Smooth muscle cell (in vitro differentiated cells): ENCODE measurements around the gene ARL5B. TPM values are rescaled to one million over a fixed set of nuclear protein-coding genes. Genes with fewer than 3 reads are reported as not detected.

Experiments used
- DNase-seq: peaks from one replicate; lab custom pipeline; 2025; ENCODE audit not compliant: unreplicated experiment; lab: John Stamatoyannopoulos, UW
- H2AFZ ChIP-seq: fragments of 200-600 bp; sonication (generic); 2 replicates; pipeline ENCODE4 v1.6.0; 2016; ENCODE audit warnings: antibody characterized with exemption, low read depth, mild to moderate bottlenecking
- H3F3A ChIP-seq: fragments of 200-600 bp; sonication (generic); 2 replicates; pipeline ENCODE4 v1.6.0; 2017; ENCODE audit warnings: antibody characterized with exemption, low read depth
- H3K27ac ChIP-seq: fragments of 200-600 bp; sonication (generic); 2 replicates; pipeline ENCODE4 v1.5.1; 2016; ENCODE audit warnings: low read depth, mild to moderate bottlenecking
- H3K27me3 ChIP-seq: fragments of 200-600 bp; sonication (generic); 2 replicates; pipeline ENCODE4 v1.6.1; 2016; ENCODE audit warnings: low read depth, mild to moderate bottlenecking
- H3K36me3 ChIP-seq: fragments of 200-600 bp; sonication (generic); 2 replicates; pipeline ENCODE4 v1.5.1; 2016; ENCODE audit warnings: low read depth
- H3K4me1 ChIP-seq: fragments of 200-600 bp; sonication (generic); 2 replicates; pipeline ENCODE4 v1.5.1; 2016; ENCODE audit warnings: low read depth
- H3K4me2 ChIP-seq: fragments of 200-600 bp; sonication (generic); 2 replicates; pipeline ENCODE4 v1.6.0; 2016; ENCODE audit warnings: mild to moderate bottlenecking
- H3K4me3 ChIP-seq: fragments of 200-600 bp; sonication (generic); 2 replicates; pipeline ENCODE4 v1.5.1; 2016; ENCODE audit warnings: mild to moderate bottlenecking
- H3K79me2 ChIP-seq: fragments of 200-600 bp; sonication (generic); 2 replicates; pipeline ENCODE4 v1.6.0; 2016; ENCODE audit warnings: low read depth, mild to moderate bottlenecking
- H3K9ac ChIP-seq: fragments of 200-600 bp; sonication (generic); 2 replicates; pipeline ENCODE4 v1.6.0; 2016; ENCODE audit warnings: low read depth
- H3K9me3 ChIP-seq: fragments of 200-600 bp; sonication (generic); replicated peaks from 2 replicates; pipeline ENCODE4 v1.5.1; 2016; ENCODE audit warnings: low read depth
- H4K20me1 ChIP-seq: fragments of 200-600 bp; sonication (generic); 2 replicates; pipeline ENCODE4 v1.6.0; 2016; ENCODE audit warnings: low read depth
- CTCF ChIP-seq: fragments of 200-600 bp; sonication (generic); IDR thresholded peaks from 2 replicates; pipeline ENCODE4 v1.5.1; 2017; ENCODE audit warnings: borderline replicate concordance, mild to moderate bottlenecking, antibody characterized with exemption; ENCODE audit not compliant: insufficient read depth, poor library complexity, severe bottlenecking
- WGBS: methylation state at CpG from one replicate; pipeline ENCODE4 v1.1.7; 2016; ENCODE audit warnings: low lambda C conversion rate; 5-methylcytosine and 5-hydroxymethylcytosine counted together
- polyA plus RNA-seq: library from polyadenylated mRNA; unstranded; fragments of >200 nt; fragmentation: Nextera tagmentation; extraction: Ambion mirVana; gene quantifications from 2 replicates; pipeline ENCODE4 v1.2.1, GENCODE V29; 2016
- total RNA-seq: library from RNA; depleted of rRNA; stranded (reverse); fragments of >200 nt; gene quantifications from 2 replicates; pipeline ENCODE4 v1.2.3, GENCODE V29; 2014

ARL5B gene
- total and polyA plus RNA-seq, 2 experiments from 2014 or later: 12.9 to 80.9 TPM

- peak overlapping the region; percentile 87 for H3K4me2 ChIP-seq
- H3K27me3 ChIP-seq: no peaks in the 10 kb centered on the region
- no peak for TF ChIP-seq CTCF
- no peaks in the 10 kb centered on the region for H3F3A ChIP-seq
- H3K27ac ChIP-seq: peak overlapping the region; percentile 96
- H4K20me1 ChIP-seq: peaks cover 35% of the 10 kb centered on the region
- DNase-seq: no peak
- H3K9me3 ChIP-seq: no peaks in the 10 kb centered on the region
- peaks cover 46% of the 10 kb centered on the region for H3K79me2 ChIP-seq
- peak overlapping the region; percentile 95 for H3K9ac ChIP-seq
- no peaks in the 10 kb centered on the region for H3K36me3 ChIP-seq
- 37% methylated on average over 23 of the region's 23 CpGs for WGBS
- peak overlapping the region; percentile 93 for H3K4me3 ChIP-seq
- peaks cover 20% of the 10 kb centered on the region for H3K4me1 ChIP-seq
- no peak overlapping the region for H2AFZ ChIP-seq
Measured at GRCh38 chr10:18658271-18659124, 733 bp upstream of the ARL5B start.

GRCh38 chr10:18659819-18660535 lies 746 bp downstream of the ARL5B start:
- Histone ChIP-seq H3K9me3 (no peaks in the 10 kb centered on the region), H4K20me1 (peaks cover 50% of the 10 kb centered on the region), H3K4me2 (peak overlapping the region; percentile 87), H3K4me1 (peaks cover 20% of the 10 kb centered on the region), H3K9ac (peak overlapping the region; percentile 95), H3K4me3 (peak overlapping the region; percentile 93), H3F3A (no peaks in the 10 kb centered on the region), H3K27ac (peak overlapping the region; percentile 96), H3K79me2 (peaks cover 59% of the 10 kb centered on the region), H3K27me3 (no peaks in the 10 kb centered on the region), H2AFZ (no peak overlapping the region), H3K36me3 (no peaks in the 10 kb centered on the region)
- no peak for TF ChIP-seq CTCF
- WGBS: 2% methylated on average over 23 of the region's 23 CpGs
- no peak for DNase-seq

GRCh38 chr10:18660816-18661431 lies 1.7 kb downstream of the ARL5B start:
- DNase-seq: no peak
- peaks cover under 1% of the 10 kb centered on the region for H3F3A ChIP-seq
- TF ChIP-seq CTCF: no peak
- peak overlapping the region; percentile 87 for H3K4me2 ChIP-seq
- no peaks in the 10 kb centered on the region for H3K27me3 ChIP-seq
- peak overlapping the region; percentile 95 for H3K9ac ChIP-seq
- no peaks in the 10 kb centered on the region for H3K36me3 ChIP-seq
- H3K9me3 ChIP-seq: no peaks in the 10 kb centered on the region
- H3K4me3 ChIP-seq: peak overlapping the region; percentile 93
- H3K4me1 ChIP-seq: peaks cover 25% of the 10 kb centered on the region
- peaks cover 69% of the 10 kb centered on the region for H3K79me2 ChIP-seq
- WGBS: 93% methylated on average over 19 of the region's 19 CpGs
- H4K20me1 ChIP-seq: peaks cover 59% of the 10 kb centered on the region
- H2AFZ ChIP-seq: no peak overlapping the region
- peak overlapping the region; percentile 96 for H3K27ac ChIP-seq
